GM23338 (cell line): ENCODE results near the gene CDC27. TPM values are rescaled to one million over a fixed set of nuclear protein-coding genes. Genes with fewer than 3 reads are reported as not detected.
"Not testable (repeated sequence)": the region's sequence is repeated elsewhere in the genome, so short reads cannot be mapped to it uniquely, and the experiment has no call there.

Experiments used
- ATAC-seq: fragments of 200-7000 bp; cut with Tn5 transposase; 3 replicates; pipeline ENCODE4 v1.9.1; 2020
- DNase-seq: peaks from one replicate; pipeline ENCODE4 v3.0.0-alpha.2; 2015; ENCODE audit warnings: low spot score
- H2AFZ ChIP-seq: fragments of 200-600 bp; sonication (generic); 2 replicates; pipeline ENCODE4 v1.8.0; 2016; ENCODE audit warnings: antibody characterized with exemption, mild to moderate bottlenecking, moderate library complexity
- H3F3A ChIP-seq: fragments of 200-600 bp; sonication (generic); replicated peaks from 2 replicates; pipeline ENCODE4 v1.8.0; 2017; ENCODE audit warnings: antibody characterized with exemption, mixed run types, low read depth
- H3K27ac ChIP-seq: fragments of 200-600 bp; sonication (generic); 2 replicates; pipeline ENCODE4 v1.6.1; 2016; ENCODE audit warnings: low read depth
- H3K27me3 ChIP-seq: fragments of 200-600 bp; sonication (generic); 2 replicates; pipeline ENCODE4 v1.8.0; 2016; ENCODE audit warnings: mild to moderate bottlenecking, mixed run types, moderate library complexity; ENCODE audit not compliant: insufficient read depth
- H3K36me3 ChIP-seq: fragments of 200-600 bp; sonication (generic); 2 replicates; pipeline ENCODE4 v1.8.0; 2016; ENCODE audit warnings: mild to moderate bottlenecking; ENCODE audit not compliant: insufficient read depth
- H3K4me1 ChIP-seq: fragments of 200-600 bp; sonication (generic); 2 replicates; pipeline ENCODE4 v1.8.0; 2016; ENCODE audit warnings: mild to moderate bottlenecking, moderate library complexity; ENCODE audit not compliant: insufficient read depth
- H3K4me2 ChIP-seq: fragments of 200-600 bp; sonication (generic); 2 replicates; pipeline ENCODE4 v1.7.1; 2017; ENCODE audit warnings: mixed run types
- H3K4me3 ChIP-seq: fragments of 200-600 bp; sonication (generic); 2 replicates; pipeline ENCODE4 v1.6.1; 2016; ENCODE audit warnings: mixed run types
- H3K79me2 ChIP-seq: fragments of 200-600 bp; sonication (generic); replicated peaks from 2 replicates; pipeline ENCODE4 v1.8.0; 2017; ENCODE audit warnings: mild to moderate bottlenecking; ENCODE audit not compliant: insufficient read depth
- H3K9me2 ChIP-seq: fragments of 200-600 bp; sonication (generic); 2 replicates; pipeline ENCODE4 v1.8.0; 2017; ENCODE audit not compliant: insufficient read depth
- H4K20me1 ChIP-seq: fragments of 200-600 bp; sonication (generic); replicated peaks from 2 replicates; pipeline ENCODE4 v1.8.0; 2017; ENCODE audit warnings: mild to moderate bottlenecking; ENCODE audit not compliant: insufficient read depth
- H3K27ac Mint-ChIP-seq: 2 replicates; pipeline ENCODE4 v1.8.0; 2020; ENCODE audit warnings: inconsistent platforms, mild to moderate bottlenecking, moderate library complexity, mixed read lengths
- H3K27me3 Mint-ChIP-seq: 3 replicates; pipeline ENCODE4 v1.8.0; 2022; ENCODE audit warnings: low read depth, mild to moderate bottlenecking, moderate library complexity, mixed read lengths, inconsistent platforms; ENCODE audit not compliant: insufficient read depth, poor library complexity
- H3K36me3 Mint-ChIP-seq: 3 replicates; pipeline ENCODE4 v1.8.0; 2021; ENCODE audit warnings: low read depth, mild to moderate bottlenecking, inconsistent platforms, moderate library complexity, mixed read lengths
- H3K4me1 Mint-ChIP-seq: 3 replicates; pipeline ENCODE4 v1.8.0; 2020; ENCODE audit warnings: mild to moderate bottlenecking, inconsistent platforms, mixed read lengths
- H3K4me3 Mint-ChIP-seq: 3 replicates; pipeline ENCODE4 v1.8.0; 2021; ENCODE audit warnings: moderate library complexity, mild to moderate bottlenecking, inconsistent platforms, mixed read lengths
- H3K9me3 Mint-ChIP-seq: 3 replicates; pipeline ENCODE4 v1.8.0; 2020; ENCODE audit warnings: moderate library complexity, mild to moderate bottlenecking, inconsistent platforms, mixed read lengths
- CREB1 ChIP-seq: fragments of 250-450 bp; sonication (Bioruptor Pico); IDR thresholded peaks from 2 replicates; pipeline ENCODE4 v1.5.0; 2020; ENCODE audit warnings: low read depth, mild to moderate bottlenecking, moderate library complexity
- CTCF ChIP-seq, 2 experiments: fragments of 200-600 bp in 1 of 2; sonication (generic) in 1 of 2; conservative IDR thresholded peaks; 2 replicates each; pipeline versions ENCODE4 v1.5.1 to v1.6.1; 2016 to 2017; ENCODE audit warnings: antibody characterized with exemption in 2 of 2, low read depth in 2 of 2, mild to moderate bottlenecking in 2 of 2, moderate library complexity in 1 of 2
- ETS1 ChIP-seq: IDR thresholded peaks from 2 replicates; pipeline ENCODE4 v1.6.1; 2016; ENCODE audit warnings: antibody characterized with exemption
- EZH2 ChIP-seq: fragments of 200-600 bp; sonication (generic); IDR thresholded peaks from one replicate; pipeline ENCODE4 v1.8.0; 2017; ENCODE audit warnings: antibody characterized with exemption, mild to moderate bottlenecking, low read depth; ENCODE audit not compliant: unreplicated experiment
- EZH2phosphoT487 ChIP-seq: fragments of 200-600 bp; sonication (generic); IDR thresholded peaks from one replicate; pipeline ENCODE4 v1.8.1; 2018; ENCODE audit warnings: antibody characterized with exemption; ENCODE audit not compliant: unreplicated experiment
- JUNB ChIP-seq: IDR thresholded peaks from one replicate; pipeline ENCODE4 v1.6.1; 2016; ENCODE audit warnings: antibody characterized with exemption; ENCODE audit not compliant: unreplicated experiment
- REST ChIP-seq: IDR thresholded peaks from one replicate; pipeline ENCODE4 v1.6.1; 2018; ENCODE audit warnings: antibody characterized with exemption; ENCODE audit not compliant: unreplicated experiment
- ZNF114 ChIP-seq: fragments of 250-450 bp; sonication (Bioruptor Pico); IDR thresholded peaks from 2 replicates; pipeline ENCODE4 v1.5.0; 2020; ENCODE audit warnings: mild to moderate bottlenecking, moderate library complexity
- ZNF331 ChIP-seq: fragments of 250-450 bp; sonication (Bioruptor Pico); IDR thresholded peaks from 2 replicates; pipeline ENCODE4 v1.5.0; 2020; ENCODE audit warnings: low read depth, mild to moderate bottlenecking, moderate library complexity
- ZNF462 ChIP-seq: fragments of 250-450 bp; sonication (Bioruptor Pico); IDR thresholded peaks from 2 replicates; pipeline ENCODE4 v1.5.0; 2020; ENCODE audit warnings: mild to moderate bottlenecking, moderate library complexity
- polyA plus RNA-seq: library from polyadenylated mRNA; unstranded; fragments of >200 nt; fragmentation: Nextera tagmentation; extraction: Ambion mirVana; gene quantifications from 2 replicates; pipeline ENCODE4 v1.2.1, GENCODE V29; 2016
- total RNA-seq: library from RNA; depleted of rRNA; stranded (reverse); fragments of >200 nt; shearing (Covaris generic); gene quantifications from 2 replicates; pipeline ENCODE4 v1.2.3, GENCODE V29; 2014

The CDC27 gene
- total and polyA plus RNA-seq, 2 experiments from 2014 or later = 49.7 to 85.5 TPM

GRCh38 chr17:47224077-47224476 is 35.0 kb upstream of the CDC27 start:
- H3K4me1 ChIP-seq = peaks cover 13% of the 10 kb centered on the region
- Mint-ChIP-seq H3K4me1 (peaks cover 16% of the 10 kb centered on the region), H3K27me3 (peaks cover 17% of the 10 kb centered on the region), H3K9me3 (peaks cover 16% of the 10 kb centered on the region)
- not testable (repeated sequence) for H3F3A ChIP-seq, H3K36me3 Mint-ChIP-seq, H3K4me3 Mint-ChIP-seq, H3K27me3 ChIP-seq, H3K9me2 ChIP-seq, H3K27ac ChIP-seq, H3K79me2 ChIP-seq, H3K27ac Mint-ChIP-seq, H3K36me3 ChIP-seq, H3K4me2 ChIP-seq, ATAC-seq, H4K20me1 ChIP-seq, H2AFZ ChIP-seq, DNase-seq, H3K4me3 ChIP-seq

GRCh38 chr17:47223460-47223859 is 34.4 kb upstream of the CDC27 start:
- no peak overlapping the region for H3K4me3 ChIP-seq
- no peak overlapping the region for H3K4me3 Mint-ChIP-seq
- no peaks in the 10 kb centered on the region for H3K36me3 ChIP-seq
- H2AFZ ChIP-seq = no peak overlapping the region
- H3K9me2 ChIP-seq = no peaks in the 10 kb centered on the region
- H3K27ac ChIP-seq = no peak overlapping the region
- peaks cover 16% of the 10 kb centered on the region for H3K9me3 Mint-ChIP-seq
- no peaks in the 10 kb centered on the region for H3F3A ChIP-seq
- ATAC-seq (no peak), DNase-seq (no peak)
- H3K4me1 ChIP-seq = peaks cover 13% of the 10 kb centered on the region
- H3K27ac Mint-ChIP-seq = no peak overlapping the region
- no peaks in the 10 kb centered on the region for H4K20me1 ChIP-seq
- H3K27me3 Mint-ChIP-seq = peaks cover 15% of the 10 kb centered on the region
- H3K27me3 ChIP-seq = no peaks in the 10 kb centered on the region
- H3K36me3 Mint-ChIP-seq = peaks cover 7% of the 10 kb centered on the region; the same call in 2 of the 3 replicates
- no peaks in the 10 kb centered on the region for H3K79me2 ChIP-seq
- no peak overlapping the region for H3K4me2 ChIP-seq
- peaks cover 16% of the 10 kb centered on the region for H3K4me1 Mint-ChIP-seq
- TF ChIP-seq CREB1 (CRISPR knock-in tag) (no peak), REST (no peak), ZNF114 (CRISPR knock-in tag) (no peak), ZNF331 (no peak), CTCF (conservative IDR thresholded peaks at IDR 0.05; ENCODE audit: low read depth in 2 of 2) (no peak), ZNF462 (CRISPR knock-in tag) (no peak), JUNB (no peak), EZH2 (no peak), ETS1 (no peak), EZH2phosphoT487 (no peak)
